Epithelial cell of esophagus (primary cell): ENCODE results near the gene NUMB.
A peak's percentile ranks its signal among the peaks of the same experiment; 100 is the strongest.

Source experiments
- DNase-seq: peaks from one replicate; pipeline ENCODE4 v3.0.0; 2010; ENCODE audit warnings: low read depth
- H3K4me3 ChIP-seq: 2 replicates; pipeline ENCODE4 v1.5.1; 2011; ENCODE audit warnings: mild to moderate bottlenecking, low read length, control low read depth
- CTCF ChIP-seq: IDR thresholded peaks from 2 replicates; pipeline ENCODE4 v1.5.1; 2011; ENCODE audit warnings: low read depth, mild to moderate bottlenecking, low read length, control low read depth, inconsistent platforms; ENCODE audit not compliant: insufficient read depth; ENCODE audit errors: missing control alignments

NUMB gene

GRCh38 chr14:73458183-73458976 lies at the start of gene NUMB:
NUMB (minus strand) TSS chr14:73458546; CDS start chr14:73355751, 102,795 bp downstream.
- no peak for TF ChIP-seq CTCF
- peak within 1 kb of the TSS; percentile 80 for H3K4me3 ChIP-seq
- peak; percentile 100 for DNase-seq

GRCh38 chr14:73503648-73504047 lies 45.3 kb upstream of the NUMB start:
- no peak for DNase-seq
- no peak overlapping the region for H3K4me3 ChIP-seq
- TF ChIP-seq CTCF = no peak

- no peak overlapping the region for H3K4me3 ChIP-seq
- no peak for TF ChIP-seq CTCF
- DNase-seq = no peak
Observed at GRCh38 chr14:73502017-73502619, 43.8 kb upstream of the NUMB start.

- H3K4me3 ChIP-seq = no peak overlapping the region
- peak; percentile 74 for DNase-seq
- no peak for TF ChIP-seq CTCF
Observed at GRCh38 chr14:73500360-73500759, 42.0 kb upstream of the NUMB start.

GRCh38 chr14:73494593-73494992 lies 36.2 kb upstream of the NUMB start:
- DNase-seq = no peak
- no peak for TF ChIP-seq CTCF
- no peak overlapping the region for H3K4me3 ChIP-seq

- no peak overlapping the region for H3K4me3 ChIP-seq
- no peak for TF ChIP-seq CTCF
- DNase-seq = no peak
Observed at GRCh38 chr14:73492670-73493069, 34.3 kb upstream of the NUMB start.
